Measurements from ENCODE around the gene GTF2H2C.
"Not testable (repeated sequence)": the region's sequence is repeated elsewhere in the genome, so short reads cannot be mapped to it uniquely, and the experiment has no call there.

DNA sequence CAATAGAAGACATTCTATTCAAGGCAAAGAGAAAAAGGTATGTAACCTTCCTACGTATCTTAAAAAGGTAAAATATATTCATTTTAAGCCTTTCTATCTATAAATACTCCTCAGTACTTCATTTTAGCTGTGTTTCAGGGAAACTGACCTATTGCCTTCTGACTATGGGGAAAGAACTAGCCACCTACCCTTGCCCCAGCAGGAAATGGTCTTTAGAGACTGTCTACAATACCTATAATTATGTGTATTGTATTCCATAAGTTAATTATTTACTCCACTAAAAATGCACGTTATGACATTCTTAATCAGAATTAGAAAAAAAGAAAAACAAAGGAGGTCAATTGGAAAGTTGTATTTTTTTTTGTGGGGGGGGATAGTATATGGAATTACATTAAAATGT is 6.2 kb downstream of the GTF2H2C start:
- TF ChIP-seq, protein P1, sequence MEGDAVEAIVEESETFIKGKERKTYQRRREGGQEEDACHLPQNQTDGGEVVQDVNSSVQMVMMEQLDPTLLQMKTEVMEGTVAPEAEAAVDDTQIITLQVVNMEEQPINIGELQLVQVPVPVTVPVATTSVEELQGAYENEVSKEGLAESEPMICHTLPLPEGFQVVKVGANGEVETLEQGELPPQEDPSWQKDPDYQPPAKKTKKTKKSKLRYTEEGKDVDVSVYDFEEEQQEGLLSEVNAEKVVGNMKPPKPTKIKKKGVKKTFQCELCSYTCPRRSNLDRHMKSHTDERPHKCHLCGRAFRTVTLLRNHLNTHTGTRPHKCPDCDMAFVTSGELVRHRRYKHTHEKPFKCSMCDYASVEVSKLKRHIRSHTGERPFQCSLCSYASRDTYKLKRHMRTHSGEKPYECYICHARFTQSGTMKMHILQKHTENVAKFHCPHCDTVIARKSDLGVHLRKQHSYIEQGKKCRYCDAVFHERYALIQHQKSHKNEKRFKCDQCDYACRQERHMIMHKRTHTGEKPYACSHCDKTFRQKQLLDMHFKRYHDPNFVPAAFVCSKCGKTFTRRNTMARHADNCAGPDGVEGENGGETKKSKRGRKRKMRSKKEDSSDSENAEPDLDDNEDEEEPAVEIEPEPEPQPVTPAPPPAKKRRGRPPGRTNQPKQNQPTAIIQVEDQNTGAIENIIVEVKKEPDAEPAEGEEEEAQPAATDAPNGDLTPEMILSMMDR (conservative IDR thresholded peaks at IDR 0.05 in 1 of 2, IDR thresholded peaks at IDR 0.05 in 1 of 2; ENCODE audit: low read depth in 1 of 2, low read length in 2 of 2): not testable (repeated sequence)
- TF ChIP-seq EZH2 (IDR thresholded peaks at IDR 0.05; ENCODE audit: low read length, missing control alignments): not testable (repeated sequence)
